HG03378 (cell line): ENCODE data around the gene CDC42EP1.
"Not testable (repeated sequence)": the region's sequence is repeated elsewhere in the genome, so short reads cannot be mapped to it uniquely, and the experiment has no call there.

Source experiments
- ATAC-seq: cut with Tn5 transposase; IDR thresholded peaks from one replicate; pipeline ENCODE4 v1.9.1; 2021; ENCODE audit warnings: mild to moderate bottlenecking, moderate library complexity; ENCODE audit not compliant: unreplicated experiment

CDC42EP1 gene

DNA sequence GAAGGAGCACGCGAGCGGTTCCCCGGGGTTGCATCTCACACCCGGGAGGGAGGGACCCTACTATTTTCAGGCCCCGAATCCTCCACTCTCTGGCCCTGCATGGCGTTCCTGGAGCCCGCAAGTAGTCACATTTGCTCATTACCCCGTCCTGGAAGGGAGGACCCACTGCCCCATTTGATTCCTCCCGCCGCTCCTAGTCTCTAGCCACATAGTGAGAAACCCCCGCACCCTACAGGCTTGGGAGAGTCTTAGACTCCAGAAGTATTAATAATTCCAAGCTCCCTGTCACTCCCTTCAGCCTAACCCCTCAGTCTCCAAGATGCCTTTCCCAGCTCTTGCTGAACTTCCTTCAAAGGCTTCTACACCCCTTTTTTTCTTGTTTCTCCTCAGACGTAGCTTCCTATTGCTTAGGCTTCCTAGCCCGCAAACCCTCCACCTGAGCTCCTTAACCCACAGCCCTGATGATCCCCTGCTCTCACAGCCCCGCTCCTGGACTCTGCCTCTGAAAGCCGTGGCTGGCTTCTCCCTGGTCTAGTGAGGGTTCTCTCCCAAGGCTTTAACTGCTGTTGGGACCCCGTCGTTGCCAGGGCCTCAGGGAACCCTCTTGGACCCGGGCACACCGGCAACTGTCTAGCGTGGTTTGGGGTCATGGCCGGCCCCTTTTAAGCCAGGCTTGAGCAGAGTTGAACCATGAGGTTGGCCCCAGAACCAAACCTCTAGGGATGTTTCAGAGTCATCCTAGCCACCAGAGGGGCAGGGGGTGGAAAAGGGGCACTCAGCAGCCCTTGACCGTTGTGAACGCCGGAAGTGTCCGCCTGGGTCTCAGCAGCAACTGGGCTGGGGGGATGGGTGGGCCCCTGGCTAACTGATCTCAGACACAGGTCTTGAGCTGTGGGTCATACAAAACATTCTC lies 49.2 kb downstream of the CDC42EP1 start:
- no peak for ATAC-seq

GRCh38 chr22:37610153-37610475 lies 49.8 kb downstream of the CDC42EP1 start:
- ATAC-seq = not testable (repeated sequence)

GRCh38 chr22:37610480-37611129 lies 50.3 kb downstream of the CDC42EP1 start:
- ATAC-seq = no peak

- no peak for ATAC-seq
Observed at GRCh38 chr22:37611207-37611606, 50.9 kb downstream of the CDC42EP1 start.

GRCh38 chr22:37616201-37617083 lies 56.2 kb downstream of the CDC42EP1 start:
- no peak for ATAC-seq

DNA sequence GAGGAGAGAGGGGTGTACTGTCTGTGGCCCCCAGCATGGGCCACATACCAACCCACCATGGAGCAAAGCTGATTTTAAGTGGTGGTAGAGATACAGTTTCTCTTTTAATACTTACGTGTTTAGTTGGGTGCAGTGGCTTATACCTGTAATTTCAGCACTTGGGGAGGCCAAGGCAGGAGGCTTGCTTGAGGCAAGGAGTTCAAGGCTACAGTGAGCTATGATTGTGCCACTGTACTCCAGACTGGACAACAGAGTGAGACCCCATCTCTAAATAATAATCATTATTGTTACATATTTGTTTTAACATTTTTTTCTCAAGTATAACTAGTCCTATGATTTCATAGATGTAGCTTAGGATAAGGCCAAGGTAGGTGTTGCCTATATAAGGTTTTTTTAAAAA lies 57.2 kb downstream of the CDC42EP1 start:
- ATAC-seq = no peak

- no peak for ATAC-seq
Observed at GRCh38 chr22:37618072-37618656, 57.9 kb downstream of the CDC42EP1 start.

DNA sequence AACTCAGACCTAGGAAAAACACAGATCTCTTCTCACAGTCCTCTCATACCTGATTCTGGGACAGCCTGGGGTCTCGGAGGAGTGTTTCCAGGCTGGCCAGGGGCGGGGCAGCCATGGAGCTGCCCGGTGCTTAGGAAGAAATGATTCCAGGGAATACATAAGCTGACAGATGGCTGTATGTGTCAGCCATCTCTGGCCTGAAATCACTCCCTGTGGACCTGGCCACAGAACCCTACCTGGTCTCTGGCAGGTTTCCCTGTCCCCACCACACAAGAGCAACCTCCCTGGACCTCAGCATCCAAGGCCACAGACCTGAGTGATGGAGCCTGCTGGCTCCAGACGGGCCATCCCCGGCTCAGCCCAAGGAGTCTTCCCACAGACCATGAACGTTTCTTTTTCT lies 58.4 kb downstream of the CDC42EP1 start:
- ATAC-seq = no peak
